HFFc6 (cell line): ENCODE measurements around the gene OR51E1. TPM values are rescaled to one million over a fixed set of nuclear protein-coding genes. Genes with fewer than 3 reads are reported as not detected.

Experiments used
- DNase-seq: peaks from one replicate; pipeline ENCODE4 v3.0.0-alpha.2; 2018
- H3K27ac Mint-ChIP-seq: 2 replicates; pipeline ENCODE4 v1.8.0; 2020; ENCODE audit warnings: mild to moderate bottlenecking, mixed read lengths
- H3K27me3 Mint-ChIP-seq: 2 replicates; pipeline ENCODE4 v1.8.0; 2021; ENCODE audit warnings: mild to moderate bottlenecking, moderate library complexity, mixed read lengths; ENCODE audit not compliant: insufficient read depth
- H3K36me3 Mint-ChIP-seq: 2 replicates; pipeline ENCODE4 v1.8.0; 2021; ENCODE audit warnings: low read depth, mixed read lengths
- H3K4me1 Mint-ChIP-seq: 2 replicates; pipeline ENCODE4 v1.8.0; 2020; ENCODE audit warnings: low read depth, mixed read lengths
- H3K4me3 Mint-ChIP-seq: 2 replicates; pipeline ENCODE4 v1.8.0; 2020; ENCODE audit warnings: mild to moderate bottlenecking, moderate library complexity, mixed read lengths
- H3K9me3 Mint-ChIP-seq: 2 replicates; pipeline ENCODE4 v1.8.0; 2020; ENCODE audit warnings: mild to moderate bottlenecking, mixed read lengths
- CTCF ChIP-seq: fragments of 200-600 bp; sonication (generic); IDR thresholded peaks from 2 replicates; pipeline ENCODE4 v1.5.0; 2021; ENCODE audit warnings: antibody characterized with exemption, mild to moderate bottlenecking
- total RNA-seq, 6 experiments: library from RNA; stranded (reverse); fragmentation: NEBNext Ultra II Directional; extraction: Animal tissue kit (Norgen Biotek cat#: 25700); gene quantifications; 2 replicates in 1 of 6; 3 replicates in 5 of 6; pipeline ENCODE4 v1.2.3, GENCODE V29; 2021

The OR51E1 gene
- total RNA-seq, 6 experiments from 2014 or later = not detected

GRCh38 chr11:4641501-4641900, 2.3 kb upstream of the OR51E1 start:
- Mint-ChIP-seq H3K4me3 (no peak overlapping the region), H3K27ac (no peak overlapping the region), H3K4me1 (no peaks in the 10 kb centered on the region), H3K27me3 (peaks cover 3% of the 10 kb centered on the region; the same call in 1 of the 2 replicates), H3K9me3 (no peaks in the 10 kb centered on the region), H3K36me3 (no peaks in the 10 kb centered on the region)
- TF ChIP-seq CTCF = no peak
- DNase-seq = no peak

GRCh38 chr11:4642043-4642442, 1.7 kb upstream of the OR51E1 start:
- H3K9me3 Mint-ChIP-seq = no peaks in the 10 kb centered on the region
- no peak overlapping the region for H3K27ac Mint-ChIP-seq
- H3K27me3 Mint-ChIP-seq = peaks cover 3% of the 10 kb centered on the region; the same call in 1 of the 2 replicates
- no peak for DNase-seq
- no peaks in the 10 kb centered on the region for H3K4me1 Mint-ChIP-seq
- no peaks in the 10 kb centered on the region for H3K36me3 Mint-ChIP-seq
- no peak overlapping the region for H3K4me3 Mint-ChIP-seq
- TF ChIP-seq CTCF = no peak

- no peak for TF ChIP-seq CTCF
- DNase-seq = no peak
- H3K4me3 Mint-ChIP-seq = no peak overlapping the region
- H3K36me3 Mint-ChIP-seq = no peaks in the 10 kb centered on the region
- H3K27me3 Mint-ChIP-seq = peaks cover 3% of the 10 kb centered on the region; the same call in 1 of the 2 replicates
- H3K4me1 Mint-ChIP-seq = no peaks in the 10 kb centered on the region
- H3K27ac Mint-ChIP-seq = no peak overlapping the region
- H3K9me3 Mint-ChIP-seq = no peaks in the 10 kb centered on the region
Measured at GRCh38 chr11:4643076-4643475, 706 bp upstream of the OR51E1 start.

GRCh38 chr11:4644233-4644632, 451 bp downstream of the OR51E1 start:
- Mint-ChIP-seq H3K9me3 (no peaks in the 10 kb centered on the region), H3K4me1 (no peaks in the 10 kb centered on the region), H3K4me3 (no peak overlapping the region), H3K27ac (no peak overlapping the region), H3K27me3 (peaks cover 3% of the 10 kb centered on the region; the same call in 1 of the 2 replicates), H3K36me3 (no peaks in the 10 kb centered on the region)
- no peak for TF ChIP-seq CTCF
- no peak for DNase-seq

GRCh38 chr11:4645974-4646373, 2.2 kb downstream of the OR51E1 start:
- Mint-ChIP-seq H3K36me3 (no peaks in the 10 kb centered on the region), H3K4me3 (no peak overlapping the region), H3K27ac (no peak overlapping the region), H3K27me3 (no peaks in the 10 kb centered on the region), H3K4me1 (no peaks in the 10 kb centered on the region), H3K9me3 (no peaks in the 10 kb centered on the region)
- no peak for TF ChIP-seq CTCF
- DNase-seq = no peak

GRCh38 chr11:4647766-4648165, 4.0 kb downstream of the OR51E1 start:
- Mint-ChIP-seq H3K27ac (no peak overlapping the region), H3K36me3 (no peaks in the 10 kb centered on the region), H3K9me3 (peaks cover 2% of the 10 kb centered on the region; the same call in 1 of the 2 replicates), H3K4me1 (no peaks in the 10 kb centered on the region), H3K4me3 (no peak overlapping the region), H3K27me3 (no peaks in the 10 kb centered on the region)
- TF ChIP-seq CTCF = no peak
- no peak for DNase-seq
